Caco-2 (cell line): ENCODE results near the gene IRF9. TPM values are rescaled to one million over a fixed set of nuclear protein-coding genes. Genes with fewer than 3 reads are reported as not detected.

Experiments
- BruUV-seq: library from RNA; stranded (reverse); fragments of 400-500 nt; replicated peaks from 2 replicates; lab custom pipeline; 2021; lab: Mats Ljungman, UMichigan
- CTCF ChIA-PET: fragments of 300-600 bp; sonication (Branson Sonifier 250); formaldehyde crosslinking; loops from one replicate; lab custom pipeline; 2022; ENCODE audit warnings: antibody characterized with exemption; lab: Charles Lee
- POLR2A ChIA-PET: fragments of 300-600 bp; sonication (Branson Sonifier 250); formaldehyde crosslinking; loops from one replicate; lab custom pipeline; 2022; ENCODE audit warnings: antibody characterized with exemption; lab: Charles Lee
- DNase-seq, 2 experiments: peaks; one replicate each; pipeline versions ENCODE4 v3.0.0 to v3.0.0-alpha.2; 2020 to 2022
- H3K27me3 ChIP-seq: replicated peaks from 2 replicates; pipeline ENCODE4 v1.6.0; 2011; ENCODE audit warnings: low read length; ENCODE audit not compliant: control insufficient read depth, insufficient read depth
- H3K36me3 ChIP-seq: 2 replicates; pipeline ENCODE4 v1.5.1; 2011; ENCODE audit warnings: low read length; ENCODE audit not compliant: control insufficient read depth, insufficient read depth
- H3K4me1 ChIP-seq: fragments of 250-450 bp; sonication (Bioruptor Pico); 2 replicates; pipeline ENCODE4 v1.5.1; 2020; ENCODE audit warnings: mild to moderate bottlenecking
- H3K4me3 ChIP-seq: 2 replicates; pipeline ENCODE4 v1.5.1; 2011; ENCODE audit warnings: low read depth, mild to moderate bottlenecking, control low read depth, low read length
- H3K9me3 ChIP-seq: fragments of 250-450 bp; sonication (Bioruptor Pico); 2 replicates; pipeline ENCODE4 v1.5.1; 2020; ENCODE audit warnings: mild to moderate bottlenecking, moderate library complexity
- H3K27ac Mint-ChIP-seq: one replicate; pipeline ENCODE4 v1.8.0; 2022; ENCODE audit warnings: mixed read lengths; ENCODE audit not compliant: unreplicated experiment
- H3K27me3 Mint-ChIP-seq: one replicate; pipeline ENCODE4 v1.8.0; 2022; ENCODE audit warnings: mixed read lengths; ENCODE audit not compliant: insufficient read depth, unreplicated experiment
- H3K36me3 Mint-ChIP-seq: one replicate; pipeline ENCODE4 v1.8.0; 2022; ENCODE audit warnings: mild to moderate bottlenecking, mixed read lengths; ENCODE audit not compliant: insufficient read depth, unreplicated experiment
- H3K4me1 Mint-ChIP-seq: one replicate; pipeline ENCODE4 v1.8.0; 2022; ENCODE audit warnings: low read depth, mixed read lengths; ENCODE audit not compliant: unreplicated experiment
- H3K4me3 Mint-ChIP-seq: one replicate; pipeline ENCODE4 v1.8.0; 2022; ENCODE audit warnings: mild to moderate bottlenecking, moderate library complexity, mixed read lengths; ENCODE audit not compliant: unreplicated experiment
- H3K9me3 Mint-ChIP-seq: one replicate; pipeline ENCODE4 v1.8.0; 2022; ENCODE audit warnings: mixed read lengths; ENCODE audit not compliant: unreplicated experiment
- intact Hi-C: fragments of 100-400 bp; cut with micrococcal nuclease; formaldehyde crosslinking; loops from one replicate; pipeline ENCODE4 v1.10.0; 2022; ENCODE audit not compliant: unreplicated experiment
- total RNA-seq: library from RNA; stranded (reverse); gene quantifications from 2 replicates; pipeline ENCODE4 v1.2.3, GENCODE V29; 2022
- TF ChIP-seq, protein P1 (sequence below), 2 experiments: fragments of 200-600 bp in 1 of 2; IDR thresholded peaks; 1 replicate in 1 of 2; 2 replicates in 1 of 2; pipeline versions ENCODE4 v1.5.1 to v1.8.0; 2011 to 2022; ENCODE audit warnings: antibody characterized with exemption in 1 of 2, control low read depth in 1 of 2, inconsistent platforms in 1 of 2, low read depth in 1 of 2, low read length in 1 of 2, mild to moderate bottlenecking in 1 of 2, moderate library complexity in 1 of 2; ENCODE audit not compliant: insufficient read depth in 1 of 2, severe bottlenecking in 1 of 2, unreplicated experiment in 1 of 2

IRF9 gene
- total RNA-seq, 1 experiment from 2014 or later, result 55.4 TPM

DNA sequence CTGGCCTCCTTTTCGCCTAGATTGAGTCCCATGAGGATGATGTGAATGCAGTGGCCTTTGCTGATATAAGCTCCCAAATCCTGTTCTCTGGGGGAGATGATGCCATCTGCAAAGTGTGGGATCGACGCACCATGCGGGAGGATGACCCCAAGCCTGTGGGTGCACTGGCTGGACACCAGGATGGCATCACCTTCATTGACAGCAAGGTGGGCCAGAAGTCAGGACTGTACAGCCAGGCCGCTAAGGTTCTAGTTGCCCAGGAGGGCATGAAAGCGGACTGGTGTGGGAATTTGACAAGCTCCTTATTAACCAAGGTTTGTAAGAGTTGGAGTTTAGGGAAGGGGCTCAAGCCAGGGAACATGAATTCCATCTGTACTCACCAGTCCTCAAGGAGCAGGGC, 41.4 kb upstream of the IRF9 start:
- Histone ChIP-seq H3K27me3 (no peaks in the 10 kb centered on the region), H3K9me3 (no peaks in the 10 kb centered on the region), H3K4me3 (no peak overlapping the region), H3K36me3 (peaks cover 6% of the 10 kb centered on the region), H3K4me1 (no peaks in the 10 kb centered on the region)
- TF ChIP-seq, protein P1, sequence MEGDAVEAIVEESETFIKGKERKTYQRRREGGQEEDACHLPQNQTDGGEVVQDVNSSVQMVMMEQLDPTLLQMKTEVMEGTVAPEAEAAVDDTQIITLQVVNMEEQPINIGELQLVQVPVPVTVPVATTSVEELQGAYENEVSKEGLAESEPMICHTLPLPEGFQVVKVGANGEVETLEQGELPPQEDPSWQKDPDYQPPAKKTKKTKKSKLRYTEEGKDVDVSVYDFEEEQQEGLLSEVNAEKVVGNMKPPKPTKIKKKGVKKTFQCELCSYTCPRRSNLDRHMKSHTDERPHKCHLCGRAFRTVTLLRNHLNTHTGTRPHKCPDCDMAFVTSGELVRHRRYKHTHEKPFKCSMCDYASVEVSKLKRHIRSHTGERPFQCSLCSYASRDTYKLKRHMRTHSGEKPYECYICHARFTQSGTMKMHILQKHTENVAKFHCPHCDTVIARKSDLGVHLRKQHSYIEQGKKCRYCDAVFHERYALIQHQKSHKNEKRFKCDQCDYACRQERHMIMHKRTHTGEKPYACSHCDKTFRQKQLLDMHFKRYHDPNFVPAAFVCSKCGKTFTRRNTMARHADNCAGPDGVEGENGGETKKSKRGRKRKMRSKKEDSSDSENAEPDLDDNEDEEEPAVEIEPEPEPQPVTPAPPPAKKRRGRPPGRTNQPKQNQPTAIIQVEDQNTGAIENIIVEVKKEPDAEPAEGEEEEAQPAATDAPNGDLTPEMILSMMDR (IDR thresholded peaks at IDR 0.05; ENCODE audit: insufficient read depth in 1 of 2, low read depth in 1 of 2, low read length in 1 of 2, severe bottlenecking in 1 of 2, unreplicated experiment in 1 of 2), result no peak
- intact Hi-C loops, result no loop called here
- ChIA-PET POLR2A (no interaction called here), CTCF (no interaction called here)
- no peak overlapping the region for H3K27ac Mint-ChIP-seq
- H3K36me3 Mint-ChIP-seq, result peaks cover 35% of the 10 kb centered on the region
- no peaks in the 10 kb centered on the region for H3K9me3 Mint-ChIP-seq
- H3K4me1 Mint-ChIP-seq, result peaks cover 13% of the 10 kb centered on the region
- no peak overlapping the region for H3K4me3 Mint-ChIP-seq
- no TSS peak for BruUV-seq
- no peaks in the 10 kb centered on the region for H3K27me3 Mint-ChIP-seq
- DNase-seq, result no peak

DNA sequence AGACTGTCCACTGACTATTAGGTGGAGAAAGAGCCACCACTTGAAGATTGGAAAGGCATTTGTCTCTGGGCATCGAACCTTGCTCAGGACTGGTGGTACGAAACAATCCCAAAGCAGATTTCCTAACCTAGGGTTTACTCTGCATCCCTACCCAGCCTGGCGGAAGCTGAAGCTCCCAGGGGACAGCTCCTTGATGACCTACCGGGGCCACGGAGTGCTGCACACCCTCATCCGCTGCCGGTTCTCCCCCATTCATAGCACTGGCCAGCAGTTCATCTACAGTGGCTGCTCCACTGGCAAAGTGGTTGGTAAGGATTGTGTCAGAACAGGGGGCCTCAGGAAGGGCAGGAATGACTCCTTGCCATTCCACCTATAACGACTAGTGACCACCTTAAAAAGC, 39.9 kb upstream of the IRF9 start:
- Histone ChIP-seq H3K9me3 (no peaks in the 10 kb centered on the region), H3K36me3 (peaks cover 6% of the 10 kb centered on the region), H3K27me3 (no peaks in the 10 kb centered on the region), H3K4me1 (no peaks in the 10 kb centered on the region), H3K4me3 (no peak overlapping the region)
- TF ChIP-seq, protein P1 (IDR thresholded peaks at IDR 0.05; ENCODE audit: insufficient read depth in 1 of 2, low read depth in 1 of 2, low read length in 1 of 2, severe bottlenecking in 1 of 2, unreplicated experiment in 1 of 2), result no peak
- no TSS peak for BruUV-seq
- H3K27me3 Mint-ChIP-seq, result no peaks in the 10 kb centered on the region
- peaks cover 22% of the 10 kb centered on the region for H3K36me3 Mint-ChIP-seq
- H3K9me3 Mint-ChIP-seq, result no peaks in the 10 kb centered on the region
- DNase-seq, result no peak
- intact Hi-C loops, result no loop called here
- no peak overlapping the region for H3K27ac Mint-ChIP-seq
- ChIA-PET POLR2A (no interaction called here), CTCF (no interaction called here)
- H3K4me1 Mint-ChIP-seq, result peaks cover under 1% of the 10 kb centered on the region
- H3K4me3 Mint-ChIP-seq, result no peak overlapping the region

DNA sequence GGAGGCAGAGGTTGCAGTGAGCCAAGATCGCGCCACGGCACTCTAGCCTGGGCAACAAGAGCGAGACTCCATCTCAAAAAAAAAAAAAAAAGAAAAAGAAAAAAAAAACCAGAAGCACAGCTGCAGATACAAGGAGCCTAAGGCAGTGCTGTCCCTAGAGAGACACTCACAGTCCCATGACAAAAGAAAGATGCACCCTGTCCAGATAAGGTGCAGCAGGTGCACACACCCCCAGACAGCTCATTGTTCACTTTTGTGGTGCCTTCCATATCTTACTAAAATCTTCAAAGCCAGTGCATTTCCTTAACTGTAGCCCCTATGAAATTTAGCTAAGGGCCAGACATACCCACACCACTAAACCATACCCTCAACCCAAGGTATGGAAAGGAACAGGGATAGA, 38.6 kb upstream of the IRF9 start:
- no peak for DNase-seq
- intact Hi-C loops, result no loop called here
- Histone ChIP-seq H3K4me1 (no peaks in the 10 kb centered on the region), H3K27me3 (no peaks in the 10 kb centered on the region), H3K36me3 (peaks cover 6% of the 10 kb centered on the region), H3K4me3 (no peak overlapping the region), H3K9me3 (no peaks in the 10 kb centered on the region)
- Mint-ChIP-seq H3K27me3 (no peaks in the 10 kb centered on the region), H3K4me3 (no peak overlapping the region), H3K4me1 (no peaks in the 10 kb centered on the region), H3K27ac (no peak overlapping the region), H3K36me3 (peaks cover 14% of the 10 kb centered on the region), H3K9me3 (no peaks in the 10 kb centered on the region)
- TF ChIP-seq, protein P1 (IDR thresholded peaks at IDR 0.05; ENCODE audit: insufficient read depth in 1 of 2, low read depth in 1 of 2, low read length in 1 of 2, severe bottlenecking in 1 of 2, unreplicated experiment in 1 of 2), result no peak
- ChIA-PET CTCF (no interaction called here), POLR2A (no interaction called here)
- no TSS peak for BruUV-seq
